ENCODE data around the gene MCC. TPM values are rescaled to one million over a fixed set of nuclear protein-coding genes. Genes with fewer than 3 reads are reported as not detected.

The MCC gene
- total RNA-seq, 2 donors from 2014 or later = 7.5 to 9.9 TPM

DNA sequence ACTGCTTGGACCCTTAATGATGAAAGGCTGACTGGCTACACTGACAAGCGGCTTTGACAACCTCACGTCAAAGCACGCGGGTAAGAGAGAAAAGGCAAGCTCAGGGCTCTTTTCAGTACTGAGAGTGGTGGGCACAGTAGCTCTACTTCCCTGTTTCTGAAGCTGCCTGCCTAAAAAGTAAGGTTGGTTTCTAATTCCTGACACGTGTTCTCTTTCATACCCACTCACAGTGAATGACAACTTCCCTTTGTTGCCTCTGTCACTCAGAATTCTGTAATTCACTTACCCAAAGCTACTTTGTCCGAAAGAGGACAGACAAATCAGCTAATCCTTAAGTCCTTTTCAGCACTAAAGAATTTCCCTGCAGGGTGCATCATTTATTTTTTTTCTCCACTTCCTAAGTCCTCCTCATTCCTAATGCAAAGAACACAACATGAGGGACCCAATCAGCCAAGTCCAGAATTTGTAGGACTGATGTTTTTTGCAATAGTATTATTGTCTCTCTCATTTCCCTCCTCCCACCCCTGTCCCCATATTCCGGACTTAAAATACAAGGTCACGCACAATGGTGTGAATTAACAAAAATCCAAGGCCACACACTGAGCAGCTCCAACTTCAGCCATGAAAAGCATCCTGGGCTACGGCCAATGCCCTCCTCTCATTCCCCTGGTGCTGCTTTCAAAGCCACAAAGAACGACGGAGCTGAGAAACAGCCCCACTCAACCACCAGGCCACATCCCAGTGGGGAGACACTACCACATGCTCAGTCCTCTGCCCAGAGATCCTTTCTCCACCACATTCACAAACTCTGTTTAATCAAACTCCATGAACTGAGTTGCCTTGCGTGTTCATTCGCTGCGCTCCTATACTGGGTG, 274.5 kb downstream of the MCC start:
- DNase-seq = no peak
- no peak overlapping the region for H3K27ac ChIP-seq
- H3K9me3 ChIP-seq = no peaks in the 10 kb centered on the region
- TF ChIP-seq POLR2A (IDR thresholded peaks at IDR 0.05) = no peak
- TF ChIP-seq, protein P1, sequence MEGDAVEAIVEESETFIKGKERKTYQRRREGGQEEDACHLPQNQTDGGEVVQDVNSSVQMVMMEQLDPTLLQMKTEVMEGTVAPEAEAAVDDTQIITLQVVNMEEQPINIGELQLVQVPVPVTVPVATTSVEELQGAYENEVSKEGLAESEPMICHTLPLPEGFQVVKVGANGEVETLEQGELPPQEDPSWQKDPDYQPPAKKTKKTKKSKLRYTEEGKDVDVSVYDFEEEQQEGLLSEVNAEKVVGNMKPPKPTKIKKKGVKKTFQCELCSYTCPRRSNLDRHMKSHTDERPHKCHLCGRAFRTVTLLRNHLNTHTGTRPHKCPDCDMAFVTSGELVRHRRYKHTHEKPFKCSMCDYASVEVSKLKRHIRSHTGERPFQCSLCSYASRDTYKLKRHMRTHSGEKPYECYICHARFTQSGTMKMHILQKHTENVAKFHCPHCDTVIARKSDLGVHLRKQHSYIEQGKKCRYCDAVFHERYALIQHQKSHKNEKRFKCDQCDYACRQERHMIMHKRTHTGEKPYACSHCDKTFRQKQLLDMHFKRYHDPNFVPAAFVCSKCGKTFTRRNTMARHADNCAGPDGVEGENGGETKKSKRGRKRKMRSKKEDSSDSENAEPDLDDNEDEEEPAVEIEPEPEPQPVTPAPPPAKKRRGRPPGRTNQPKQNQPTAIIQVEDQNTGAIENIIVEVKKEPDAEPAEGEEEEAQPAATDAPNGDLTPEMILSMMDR (IDR thresholded peaks at IDR 0.05) = no peak
- H3K4me3 ChIP-seq = no peak overlapping the region
- no peaks in the 10 kb centered on the region for H3K36me3 ChIP-seq (replicated peaks in 1 of 2; ENCODE audit: insufficient read depth in 1 of 2, low read depth in 2 of 2)
- WGBS, 2 donors = 67 to 78% methylated on average over 14 of the region's 14 CpGs
- intact Hi-C loops (cut with DNase I) = no loop called here
- H3K27me3 ChIP-seq = no peaks in the 10 kb centered on the region
- ATAC-seq = no peak
- peaks cover 10% of the 10 kb centered on the region for H3K4me1 ChIP-seq

DNA sequence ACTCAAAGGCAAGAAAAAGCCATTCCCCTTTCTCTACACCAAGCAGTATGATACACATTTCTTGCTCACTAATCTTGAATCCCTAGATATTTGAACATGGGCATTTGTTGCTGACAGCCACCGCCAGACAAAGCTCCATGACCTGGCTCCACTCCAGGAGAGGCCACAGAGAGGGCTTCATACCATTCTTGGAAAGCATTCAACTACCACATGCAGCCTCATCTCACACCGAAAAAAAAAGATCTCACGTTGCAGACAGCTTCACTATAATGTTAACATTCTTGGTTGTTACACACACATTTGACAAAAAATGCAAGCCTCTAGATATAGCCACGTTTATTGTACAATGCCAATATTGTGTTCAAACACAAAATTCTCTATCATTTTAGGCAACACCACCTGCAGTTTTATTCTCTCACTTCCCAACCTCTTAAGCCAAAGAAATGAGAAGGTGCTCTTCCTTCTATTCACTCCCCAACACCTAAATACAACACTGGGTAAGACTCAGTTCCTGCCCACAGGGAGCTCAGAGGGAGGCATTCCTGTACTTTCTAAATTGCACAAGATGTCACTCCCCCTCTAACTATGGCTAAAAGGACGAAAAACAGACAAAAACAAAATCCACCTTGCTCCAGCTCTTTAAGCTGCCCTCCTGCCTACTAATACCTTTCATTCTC, 275.9 kb downstream of the MCC start:
- Histone ChIP-seq H3K27me3 (no peaks in the 10 kb centered on the region), H3K27ac (no peak overlapping the region), H3K36me3 (replicated peaks in 1 of 2; ENCODE audit: insufficient read depth in 1 of 2, low read depth in 2 of 2) (no peaks in the 10 kb centered on the region), H3K9me3 (no peaks in the 10 kb centered on the region), H3K4me3 (no peak overlapping the region), H3K4me1 (peaks cover 10% of the 10 kb centered on the region)
- ATAC-seq = no peak
- peak in 3 of 4 donors; percentile 26 to 50 (median 49) for DNase-seq
- 20 to 22% methylated on average over 5 of the region's 5 CpGs for WGBS, 2 donors
- TF ChIP-seq POLR2A (IDR thresholded peaks at IDR 0.05) = no peak
- TF ChIP-seq, protein P1 (IDR thresholded peaks at IDR 0.05) = no peak
- intact Hi-C loops (cut with DNase I) = no loop called here

DNA sequence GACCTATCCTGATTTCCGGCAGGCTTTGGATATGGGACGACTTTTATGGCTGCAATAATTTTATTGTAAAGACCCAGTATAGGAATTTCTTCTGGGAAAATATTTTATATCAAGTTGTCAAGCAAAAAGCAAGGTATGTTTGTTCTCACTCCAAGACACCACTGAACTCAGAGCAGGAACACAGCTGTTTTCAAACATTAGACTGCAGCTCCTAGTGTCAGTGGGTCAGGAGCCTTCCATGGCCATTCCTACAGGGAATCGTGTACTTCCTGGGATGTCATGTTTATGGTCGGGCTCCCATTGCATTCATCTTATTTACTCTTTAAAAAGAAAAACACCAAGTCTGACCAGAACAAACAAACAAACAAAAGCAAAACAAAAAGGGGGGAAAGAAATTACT, 278.8 kb downstream of the MCC start:
- no peak overlapping the region for H3K27ac ChIP-seq
- peaks cover 10% of the 10 kb centered on the region for H3K4me1 ChIP-seq
- no peak overlapping the region for H3K4me3 ChIP-seq
- no peaks in the 10 kb centered on the region for H3K36me3 ChIP-seq (replicated peaks in 1 of 2; ENCODE audit: insufficient read depth in 1 of 2, low read depth in 2 of 2)
- intact Hi-C loops (cut with DNase I) = no loop called here
- no peaks in the 10 kb centered on the region for H3K27me3 ChIP-seq
- no peak for ATAC-seq
- H3K9me3 ChIP-seq = no peaks in the 10 kb centered on the region
- 75 to 77% methylated on average over 4 of the region's 4 CpGs for WGBS, 2 donors
- no peak for DNase-seq
- TF ChIP-seq, protein P1 (IDR thresholded peaks at IDR 0.05) = no peak
- TF ChIP-seq POLR2A (IDR thresholded peaks at IDR 0.05) = no peak

GRCh38 chr5:113205807-113206206, 282.4 kb downstream of the MCC start:
- no peak for DNase-seq
- 72 to 86% methylated on average over 3 of the region's 3 CpGs for WGBS, 2 donors
- no peak for ATAC-seq
- Histone ChIP-seq H3K27me3 (no peaks in the 10 kb centered on the region), H3K4me3 (no peak overlapping the region), H3K27ac (no peak overlapping the region), H3K4me1 (no peaks in the 10 kb centered on the region), H3K9me3 (no peaks in the 10 kb centered on the region), H3K36me3 (replicated peaks in 1 of 2; ENCODE audit: insufficient read depth in 1 of 2, low read depth in 2 of 2) (no peaks in the 10 kb centered on the region)
- intact Hi-C loops (cut with DNase I) = no loop called here
- TF ChIP-seq POLR2A (IDR thresholded peaks at IDR 0.05) = no peak

DNA sequence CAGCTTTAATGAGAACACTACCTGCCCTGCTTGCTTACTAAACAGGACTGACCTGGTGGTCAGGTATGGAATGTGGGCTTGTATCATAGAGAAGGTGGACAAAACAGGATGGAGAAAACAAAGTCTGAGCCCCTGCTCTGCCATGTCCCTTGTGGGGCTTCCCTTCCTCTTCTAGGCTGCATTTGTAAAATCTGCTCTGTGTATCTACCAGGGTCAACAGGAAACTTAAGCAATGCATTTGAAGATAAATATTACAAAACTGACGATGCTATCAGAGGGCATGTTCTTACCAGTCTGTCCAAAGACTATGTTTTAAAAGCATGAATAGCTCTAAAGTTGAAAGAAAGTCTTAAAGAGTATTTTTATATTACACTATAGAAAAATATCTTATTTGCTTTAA, 282.9 kb downstream of the MCC start:
- Histone ChIP-seq H3K4me1 (no peaks in the 10 kb centered on the region), H3K36me3 (replicated peaks in 1 of 2; ENCODE audit: insufficient read depth in 1 of 2, low read depth in 2 of 2) (no peaks in the 10 kb centered on the region), H3K27me3 (no peaks in the 10 kb centered on the region), H3K27ac (no peak overlapping the region), H3K9me3 (no peaks in the 10 kb centered on the region), H3K4me3 (no peak overlapping the region)
- ATAC-seq (no peak), DNase-seq (no peak)
- intact Hi-C loops (cut with DNase I) = no loop called here
- no peak for TF ChIP-seq POLR2A (IDR thresholded peaks at IDR 0.05)
- WGBS, 2 donors = 50 to 52% methylated on average over 1 of the region's 1 CpG
